ENCODE data around the gene TMEM91.

DNA sequence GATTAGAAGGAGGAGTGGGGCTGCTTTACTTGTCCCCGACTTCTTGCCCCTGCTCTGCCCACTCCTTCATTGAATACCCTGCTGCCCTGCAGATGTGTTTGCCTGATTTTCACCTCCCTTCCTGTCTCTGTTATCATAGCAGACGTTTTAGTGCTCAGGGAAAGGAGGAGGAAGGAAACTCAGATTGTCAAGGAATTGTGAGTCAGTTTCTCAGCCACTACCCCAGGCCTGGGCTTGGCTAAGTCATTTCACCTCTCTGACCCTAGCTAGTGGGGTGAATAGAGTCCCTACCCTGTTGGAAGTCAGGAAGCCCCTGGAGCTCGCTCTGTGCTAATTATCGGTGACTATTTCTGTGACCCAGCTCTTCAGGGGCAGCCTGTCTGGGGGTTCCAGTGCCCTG, 25.1 kb downstream of the TMEM91 start:
- TF ChIP-seq, protein P1, sequence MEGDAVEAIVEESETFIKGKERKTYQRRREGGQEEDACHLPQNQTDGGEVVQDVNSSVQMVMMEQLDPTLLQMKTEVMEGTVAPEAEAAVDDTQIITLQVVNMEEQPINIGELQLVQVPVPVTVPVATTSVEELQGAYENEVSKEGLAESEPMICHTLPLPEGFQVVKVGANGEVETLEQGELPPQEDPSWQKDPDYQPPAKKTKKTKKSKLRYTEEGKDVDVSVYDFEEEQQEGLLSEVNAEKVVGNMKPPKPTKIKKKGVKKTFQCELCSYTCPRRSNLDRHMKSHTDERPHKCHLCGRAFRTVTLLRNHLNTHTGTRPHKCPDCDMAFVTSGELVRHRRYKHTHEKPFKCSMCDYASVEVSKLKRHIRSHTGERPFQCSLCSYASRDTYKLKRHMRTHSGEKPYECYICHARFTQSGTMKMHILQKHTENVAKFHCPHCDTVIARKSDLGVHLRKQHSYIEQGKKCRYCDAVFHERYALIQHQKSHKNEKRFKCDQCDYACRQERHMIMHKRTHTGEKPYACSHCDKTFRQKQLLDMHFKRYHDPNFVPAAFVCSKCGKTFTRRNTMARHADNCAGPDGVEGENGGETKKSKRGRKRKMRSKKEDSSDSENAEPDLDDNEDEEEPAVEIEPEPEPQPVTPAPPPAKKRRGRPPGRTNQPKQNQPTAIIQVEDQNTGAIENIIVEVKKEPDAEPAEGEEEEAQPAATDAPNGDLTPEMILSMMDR (IDR thresholded peaks at IDR 0.05): no peak
- no peak for TF ChIP-seq EP300 (IDR thresholded peaks at IDR 0.05)

All from esophagus muscularis mucosa (tissue), 3 donors.